HEK293T (cell line): ENCODE measurements around the gene GLMP.

Experiments used
- ARNT ChIP-seq: fragments of 450-650 bp; IDR thresholded peaks from 2 replicates; pipeline ENCODE4 v1.6.1; 2017; ENCODE audit warnings: mild to moderate bottlenecking
- BHLHE40 ChIP-seq: fragments of 450-650 bp; IDR thresholded peaks from 2 replicates; pipeline ENCODE4 v1.6.1; 2016; ENCODE audit warnings: mild to moderate bottlenecking, moderate library complexity, borderline replicate concordance
- CTBP1 ChIP-seq: fragments of 450-650 bp; IDR thresholded peaks from 2 replicates; pipeline ENCODE4 v1.6.1; 2016; ENCODE audit warnings: borderline replicate concordance
- ELF4 ChIP-seq: fragments of 450-650 bp; IDR thresholded peaks from 2 replicates; pipeline ENCODE4 v1.6.1; 2017; ENCODE audit warnings: antibody characterized with exemption
- FOXK2 ChIP-seq: fragments of 450-650 bp; IDR thresholded peaks from 2 replicates; pipeline ENCODE4 v1.6.1; 2016; ENCODE audit warnings: mild to moderate bottlenecking
- FOXM1 ChIP-seq: fragments of 450-650 bp; IDR thresholded peaks from 2 replicates; pipeline ENCODE4 v1.6.1; 2017; ENCODE audit warnings: mild to moderate bottlenecking, borderline replicate concordance
- HDGF ChIP-seq: fragments of 450-650 bp; IDR thresholded peaks from 2 replicates; pipeline ENCODE4 v1.6.1; 2017; ENCODE audit warnings: antibody characterized with exemption, borderline replicate concordance
- L3MBTL2 ChIP-seq: fragments of 450-650 bp; conservative IDR thresholded peaks from 2 replicates; pipeline ENCODE4 v1.6.1; 2016; ENCODE audit warnings: mild to moderate bottlenecking
- SP1 ChIP-seq: fragments of 450-650 bp; IDR thresholded peaks from 2 replicates; pipeline ENCODE4 v1.6.1; 2017
- SUZ12 ChIP-seq: fragments of 450-650 bp; IDR thresholded peaks from 2 replicates; pipeline ENCODE4 v1.6.1; 2016; ENCODE audit warnings: mild to moderate bottlenecking
- ZNF384 ChIP-seq: fragments of 450-650 bp; IDR thresholded peaks from 2 replicates; pipeline ENCODE4 v1.6.1; 2016

DNA sequence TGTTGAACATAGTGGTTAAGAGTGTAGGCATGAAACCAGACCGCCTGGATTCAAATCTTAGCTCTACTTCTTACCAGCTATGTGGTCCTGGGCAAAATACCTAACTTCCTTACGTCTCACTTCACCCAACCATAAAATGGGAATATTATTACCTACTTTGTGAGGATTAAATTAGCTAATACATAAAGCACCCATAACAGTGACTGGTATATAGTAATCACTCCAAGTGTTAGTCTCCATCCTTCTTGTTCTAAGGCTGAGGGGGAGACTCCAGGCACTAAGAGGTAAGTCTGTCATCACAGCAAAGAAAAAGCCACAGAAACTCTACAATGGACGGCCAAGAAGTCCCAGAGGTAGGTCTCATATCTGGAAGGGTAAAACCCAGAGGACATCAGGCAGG, 15.6 kb downstream of the GLMP start:
- no peak for TF ChIP-seq L3MBTL2
- no peak for TF ChIP-seq ZNF384
- TF ChIP-seq ARNT, result no peak
- TF ChIP-seq HDGF, result no peak
- no peak for TF ChIP-seq FOXM1
- TF ChIP-seq ELF4, result no peak
- no peak for TF ChIP-seq SP1
- TF ChIP-seq SUZ12, result no peak
- no peak for TF ChIP-seq CTBP1
- TF ChIP-seq BHLHE40, result no peak
- no peak for TF ChIP-seq FOXK2
